ENCODE measurements around the gene AUTS2. TPM values are rescaled to one million over a fixed set of nuclear protein-coding genes. Genes with fewer than 3 reads are reported as not detected.
"Not testable (repeated sequence)": the region's sequence is repeated elsewhere in the genome, so short reads cannot be mapped to it uniquely, and the experiment has no call there.

AUTS2 gene
- total RNA-seq, 2 donors from 2014 or later: 0.53 to 2.2 TPM

GRCh38 chr7:70631718-70632117 is 1033.4 kb downstream of the AUTS2 start:
- peaks cover 11% of the 10 kb centered on the region in 2 donors for H3K9me3 Mint-ChIP-seq
- DNase-seq (ENCODE audit: low spot score in 2 of 2) (no peak), ATAC-seq (no peak)
- no peak overlapping the region for H3K27ac Mint-ChIP-seq
- peaks cover 0 to 9% of the 10 kb centered on the region in 2 donors for H3K36me3 Mint-ChIP-seq

GRCh38 chr7:70632400-70632799 is 1034.1 kb downstream of the AUTS2 start:
- ATAC-seq (no peak), DNase-seq (ENCODE audit: low spot score in 2 of 2) (no peak)
- Mint-ChIP-seq H3K36me3 (peaks cover 0 to 2% of the 10 kb centered on the region in 2 donors), H3K27ac (no peak overlapping the region), H3K9me3 (peaks cover 4 to 7% of the 10 kb centered on the region in 2 donors)

- DNase-seq (ENCODE audit: low spot score in 2 of 2): no peak
- no peak for ATAC-seq
- no peaks in the 10 kb centered on the region for H3K9me3 Mint-ChIP-seq
Measured at GRCh38 chr7:70634071-70634470, 1035.8 kb downstream of the AUTS2 start.

GRCh38 chr7:70634610-70635068 is 1036.4 kb downstream of the AUTS2 start:
- no peak overlapping the region for H3K27ac Mint-ChIP-seq
- DNase-seq (ENCODE audit: low spot score in 2 of 2) (no peak), ATAC-seq (peak in 1 of 2 donors; percentile 83)
- H3K9me3 Mint-ChIP-seq: no peaks in the 10 kb centered on the region
- no peaks in the 10 kb centered on the region for H3K36me3 Mint-ChIP-seq

More at GRCh38 chr7:70634071-70634470, 1035.8 kb downstream of the AUTS2 start:
- Mint-ChIP-seq H3K27ac (no peak overlapping the region), H3K36me3 (no peaks in the 10 kb centered on the region)

GRCh38 chr7:70635633-70636032 is 1037.4 kb downstream of the AUTS2 start:
- no peaks in the 10 kb centered on the region for H3K36me3 Mint-ChIP-seq
- H3K27ac Mint-ChIP-seq: no peak overlapping the region
- H3K9me3 Mint-ChIP-seq: peaks cover 0 to under 1% of the 10 kb centered on the region in 2 donors

GRCh38 chr7:70636169-70636568 is 1037.9 kb downstream of the AUTS2 start:
- DNase-seq (ENCODE audit: low spot score in 2 of 2): no peak
- ATAC-seq: no peak
- Mint-ChIP-seq H3K36me3 (no peaks in the 10 kb centered on the region), H3K9me3 (peaks cover 0 to 6% of the 10 kb centered on the region in 2 donors), H3K27ac (no peak overlapping the region)

More at GRCh38 chr7:70635633-70636032, 1037.4 kb downstream of the AUTS2 start:
- DNase-seq (ENCODE audit: low spot score in 2 of 2) (no peak), ATAC-seq (no peak)

GRCh38 chr7:70637726-70638125 is 1039.5 kb downstream of the AUTS2 start:
- H3K9me3 Mint-ChIP-seq: peaks cover 6% of the 10 kb centered on the region in 2 donors
- ATAC-seq (no peak), DNase-seq (ENCODE audit: low spot score in 2 of 2) (no peak)
- H3K36me3 Mint-ChIP-seq: no peaks in the 10 kb centered on the region
- H3K27ac Mint-ChIP-seq: no peak overlapping the region

GRCh38 chr7:70638158-70639107 is 1040.2 kb downstream of the AUTS2 start:
- ATAC-seq (no peak), DNase-seq (ENCODE audit: low spot score in 2 of 2) (no peak)
- Mint-ChIP-seq H3K27ac (no peak overlapping the region), H3K36me3 (no peaks in the 10 kb centered on the region), H3K9me3 (peaks cover 6% of the 10 kb centered on the region in 2 donors)

GRCh38 chr7:70640266-70640833 is 1042.1 kb downstream of the AUTS2 start:
- H3K9me3 Mint-ChIP-seq: peaks cover 6% of the 10 kb centered on the region in 2 donors
- peaks cover 0 to 2% of the 10 kb centered on the region in 2 donors for H3K36me3 Mint-ChIP-seq
- ATAC-seq: no peak
- no peak for DNase-seq (ENCODE audit: low spot score in 2 of 2)
- no peak overlapping the region for H3K27ac Mint-ChIP-seq

GRCh38 chr7:70641882-70642281 is 1043.6 kb downstream of the AUTS2 start:
- H3K36me3 Mint-ChIP-seq: peaks cover 0 to 6% of the 10 kb centered on the region in 2 donors
- ATAC-seq: no peak
- H3K27ac Mint-ChIP-seq: no peak overlapping the region
- H3K9me3 Mint-ChIP-seq: peaks cover 6% of the 10 kb centered on the region in 2 donors
- DNase-seq (ENCODE audit: low spot score in 2 of 2): no peak

GRCh38 chr7:70645279-70645678 is 1047.0 kb downstream of the AUTS2 start:
- H3K27ac Mint-ChIP-seq: no peak overlapping the region
- H3K9me3 Mint-ChIP-seq: peaks cover 6% of the 10 kb centered on the region in 2 donors
- DNase-seq (ENCODE audit: low spot score in 2 of 2): no peak
- H3K36me3 Mint-ChIP-seq: peaks cover 0 to 6% of the 10 kb centered on the region in 2 donors
- no peak for ATAC-seq

GRCh38 chr7:70645876-70646351 is 1047.6 kb downstream of the AUTS2 start:
- ATAC-seq (no peak), DNase-seq (ENCODE audit: low spot score in 2 of 2) (no peak)
- H3K27ac Mint-ChIP-seq: no peak overlapping the region
- peaks cover 2 to 12% of the 10 kb centered on the region in 2 donors for H3K9me3 Mint-ChIP-seq
- peaks cover 5 to 10% of the 10 kb centered on the region in 2 donors for H3K36me3 Mint-ChIP-seq

GRCh38 chr7:70646536-70647248 is 1048.4 kb downstream of the AUTS2 start:
- Mint-ChIP-seq H3K9me3 (peaks cover 0 to 11% of the 10 kb centered on the region in 2 donors), H3K27ac (no peak overlapping the region), H3K36me3 (peaks cover 5 to 10% of the 10 kb centered on the region in 2 donors)
- ATAC-seq (no peak), DNase-seq (ENCODE audit: low spot score in 2 of 2) (no peak)

- Mint-ChIP-seq H3K27ac (peak overlapping the region in 1 of 2 donors; percentile 40), H3K9me3 (peaks cover 0 to 5% of the 10 kb centered on the region in 2 donors), H3K36me3 (peaks cover 5 to 10% of the 10 kb centered on the region in 2 donors)
- ATAC-seq: peak; percentile 96 to 98
- DNase-seq (ENCODE audit: low spot score in 2 of 2): peak; percentile 66 to 72
Measured at GRCh38 chr7:70647801-70648498, 1049.7 kb downstream of the AUTS2 start.

GRCh38 chr7:70648499-70648861 is 1050.2 kb downstream of the AUTS2 start:
- H3K36me3 Mint-ChIP-seq; H3K9me3 Mint-ChIP-seq; ATAC-seq; H3K27ac Mint-ChIP-seq; DNase-seq (ENCODE audit: low spot score in 2 of 2): not testable (repeated sequence)

- Mint-ChIP-seq H3K27ac (no peak overlapping the region), H3K36me3 (peaks cover 5 to 10% of the 10 kb centered on the region in 2 donors), H3K9me3 (peaks cover 0 to 5% of the 10 kb centered on the region in 2 donors)
- ATAC-seq (no peak), DNase-seq (ENCODE audit: low spot score in 2 of 2) (no peak)
Measured at GRCh38 chr7:70649323-70649722, 1051.0 kb downstream of the AUTS2 start.

Data from activated naive CD4-positive, alpha-beta T cell treated with anti-CD3 and anti-CD28 coated beads, Interleukin-2, amount 50 U/mL, for 72 hours (primary cell).